H9 (cell line): Measurements from ENCODE around the gene CABLES1. TPM values are rescaled to one million over a fixed set of nuclear protein-coding genes. Genes with fewer than 3 reads are reported as not detected.

Source experiments
- DNase-seq: peaks from one replicate; pipeline ENCODE4 v3.0.0-alpha.2; 2017
- H2AFZ ChIP-seq: one replicate; pipeline ENCODE4 v1.6.1; 2013; ENCODE audit warnings: mild to moderate bottlenecking, low read length, control low read depth, moderate library complexity
- H2AK5ac ChIP-seq: 2 replicates; pipeline ENCODE4 v1.6.1; 2013; ENCODE audit warnings: low read length, control low read depth, mixed read lengths; ENCODE audit not compliant: insufficient read length
- H2BK120ac ChIP-seq: one replicate; pipeline ENCODE4 v1.6.1; 2013; ENCODE audit warnings: low read depth, mild to moderate bottlenecking, low read length, control low read depth, inconsistent platforms; ENCODE audit not compliant: poor library complexity, severe bottlenecking
- H2BK12ac ChIP-seq: 2 replicates; pipeline ENCODE4 v1.6.1; 2013; ENCODE audit warnings: low read length, control low read depth, mixed read lengths, low read depth; ENCODE audit not compliant: insufficient read length
- H2BK15ac ChIP-seq: 2 replicates; pipeline ENCODE4 v1.6.1; 2013; ENCODE audit warnings: low read depth, low read length, control low read depth
- H2BK20ac ChIP-seq: one replicate; pipeline ENCODE4 v1.6.1; 2013; ENCODE audit warnings: low read depth, mild to moderate bottlenecking, low read length, control low read depth, inconsistent platforms; ENCODE audit not compliant: poor library complexity, severe bottlenecking
- H2BK5ac ChIP-seq: 2 replicates; pipeline ENCODE4 v1.6.1; 2013; ENCODE audit warnings: low read length, control low read depth, mixed read lengths; ENCODE audit not compliant: insufficient read length
- H3K14ac ChIP-seq: 2 replicates; pipeline ENCODE4 v1.6.1; 2013; ENCODE audit warnings: low read length, control low read depth; ENCODE audit not compliant: insufficient read depth
- H3K18ac ChIP-seq: 2 replicates; pipeline ENCODE4 v1.6.1; 2013; ENCODE audit warnings: low read depth, mild to moderate bottlenecking, mixed read lengths, low read length, control low read depth; ENCODE audit not compliant: insufficient read length
- H3K23ac ChIP-seq: 2 replicates; pipeline ENCODE4 v1.6.1; 2013; ENCODE audit warnings: low read length, control low read depth, mixed read lengths, low read depth; ENCODE audit not compliant: insufficient read length
- H3K23me2 ChIP-seq: 2 replicates; pipeline ENCODE4 v1.6.1; 2013; ENCODE audit warnings: low read depth, mild to moderate bottlenecking, mixed read lengths, low read length, control low read depth; ENCODE audit not compliant: insufficient read length, poor library complexity, severe bottlenecking
- H3K27ac ChIP-seq: 2 replicates; pipeline ENCODE4 v1.5.1; 2013; ENCODE audit warnings: low read length, control low read depth, mixed read lengths, low read depth; ENCODE audit not compliant: insufficient read length
- H3K27me3 ChIP-seq: 2 replicates; pipeline ENCODE4 v1.6.1; 2013; ENCODE audit warnings: low read length, control low read depth, inconsistent platforms; ENCODE audit not compliant: insufficient read depth
- H3K4ac ChIP-seq: 2 replicates; pipeline ENCODE4 v1.6.1; 2013; ENCODE audit warnings: low read depth, mild to moderate bottlenecking, control low read depth, inconsistent platforms, low read length, moderate library complexity
- H3K4me1 ChIP-seq: 2 replicates; pipeline ENCODE4 v1.6.1; 2013; ENCODE audit warnings: low read length, control low read depth, inconsistent platforms; ENCODE audit not compliant: insufficient read depth
- H3K4me2 ChIP-seq: 2 replicates; pipeline ENCODE4 v1.6.1; 2013; ENCODE audit warnings: low read length, control low read depth, mixed read lengths; ENCODE audit not compliant: insufficient read length, insufficient read depth
- H3K56ac ChIP-seq: 2 replicates; pipeline ENCODE4 v1.6.1; 2013; ENCODE audit warnings: low read depth, mild to moderate bottlenecking, mixed read lengths, low read length, control low read depth; ENCODE audit not compliant: insufficient read length
- H3K79me1 ChIP-seq: 2 replicates; pipeline ENCODE4 v1.6.1; 2013; ENCODE audit warnings: low read depth, mild to moderate bottlenecking, moderate library complexity, low read length, control low read depth, inconsistent platforms; ENCODE audit not compliant: insufficient read depth, poor library complexity, severe bottlenecking
- H3K79me2 ChIP-seq: 2 replicates; pipeline ENCODE4 v1.6.1; 2013; ENCODE audit warnings: low read length, control low read depth, inconsistent platforms; ENCODE audit not compliant: insufficient read depth
- H3K9ac ChIP-seq: 2 replicates; pipeline ENCODE4 v1.6.1; 2013; ENCODE audit warnings: low read length, control low read depth, mixed read lengths; ENCODE audit not compliant: insufficient read length; ENCODE audit errors: extremely low read depth
- H3K9me3 ChIP-seq: one replicate; pipeline ENCODE4 v1.6.1; 2013; ENCODE audit warnings: low read depth, low read length, inconsistent platforms; ENCODE audit not compliant: control insufficient read depth
- H3T11ph ChIP-seq: one replicate; pipeline ENCODE4 v1.6.1; 2013; ENCODE audit warnings: mild to moderate bottlenecking, low read length, control low read depth, inconsistent platforms
- H4K20me1 ChIP-seq: one replicate; pipeline ENCODE4 v1.6.1; 2013; ENCODE audit not compliant: control insufficient read depth, insufficient read length, insufficient read depth
- H4K5ac ChIP-seq: 2 replicates; pipeline ENCODE4 v1.6.1; 2013; ENCODE audit warnings: low read depth, mild to moderate bottlenecking, mixed read lengths, low read length, control low read depth; ENCODE audit not compliant: insufficient read length
- H4K8ac ChIP-seq: replicated peaks from 2 replicates; pipeline ENCODE4 v1.6.1; 2013; ENCODE audit warnings: low read length, control low read depth, mixed read lengths, low read depth; ENCODE audit not compliant: insufficient read length
- H4K91ac ChIP-seq: 2 replicates; pipeline ENCODE4 v1.6.1; 2013; ENCODE audit warnings: low read depth, mild to moderate bottlenecking, moderate library complexity, mixed read lengths, low read length, control low read depth; ENCODE audit not compliant: insufficient read length
- H3K27ac Mint-ChIP-seq, 3 experiments: 2 replicates in 2 of 3; 3 replicates in 1 of 3; pipeline ENCODE4 v1.8.0; 2020 to 2021; ENCODE audit warnings: mixed read lengths in 3 of 3, mild to moderate bottlenecking in 1 of 3, moderate library complexity in 1 of 3
- H3K27me3 Mint-ChIP-seq: 2 replicates; pipeline ENCODE4 v1.8.0; 2021; ENCODE audit warnings: low read depth, mild to moderate bottlenecking, moderate library complexity, mixed read lengths
- H3K36me3 Mint-ChIP-seq, 3 experiments: 2 replicates in 2 of 3; 3 replicates in 1 of 3; pipeline ENCODE4 v1.8.0; 2020 to 2021; ENCODE audit warnings: low read depth in 3 of 3, mixed read lengths in 3 of 3; ENCODE audit not compliant: insufficient read depth in 1 of 3
- H3K4me1 Mint-ChIP-seq, 2 experiments: 2 replicates each; pipeline ENCODE4 v1.8.0; 2020; ENCODE audit warnings: mixed read lengths in 2 of 2
- H3K4me3 Mint-ChIP-seq, 2 experiments: 2 replicates in 1 of 2; 3 replicates in 1 of 2; pipeline ENCODE4 v1.8.0; 2020 to 2021; ENCODE audit warnings: mild to moderate bottlenecking in 2 of 2, mixed read lengths in 2 of 2, moderate library complexity in 1 of 2
- H3K9me3 Mint-ChIP-seq, 2 experiments: 2 replicates in 1 of 2; 3 replicates in 1 of 2; pipeline ENCODE4 v1.8.0; 2020; ENCODE audit warnings: mild to moderate bottlenecking in 2 of 2, mixed read lengths in 2 of 2, moderate library complexity in 1 of 2
- CTCF ChIP-seq: fragments of 200-600 bp; sonication (generic); conservative IDR thresholded peaks from 3 replicates; pipeline ENCODE4 v1.8.0; 2021; ENCODE audit warnings: antibody characterized with exemption, mild to moderate bottlenecking
- WGBS: extraction: QIAGEN DNeasy Blood & Tissue Kit; methylation state at CpG from one replicate; pipeline ENCODE4 v1.1.7; 2013; ENCODE audit warnings: missing lambda C conversion rate, low lambda C conversion rate, mixed read lengths; ENCODE audit not compliant: insufficient read length; ENCODE audit errors: extremely low coverage; 5-methylcytosine and 5-hydroxymethylcytosine counted together
- total RNA-seq: library from RNA; stranded (reverse); gene quantifications from 2 replicates; pipeline ENCODE4 v1.2.1, GENCODE V29; 2021

The CABLES1 gene
- total RNA-seq, 1 experiment from 2014 or later, result 27.1 TPM

DNA sequence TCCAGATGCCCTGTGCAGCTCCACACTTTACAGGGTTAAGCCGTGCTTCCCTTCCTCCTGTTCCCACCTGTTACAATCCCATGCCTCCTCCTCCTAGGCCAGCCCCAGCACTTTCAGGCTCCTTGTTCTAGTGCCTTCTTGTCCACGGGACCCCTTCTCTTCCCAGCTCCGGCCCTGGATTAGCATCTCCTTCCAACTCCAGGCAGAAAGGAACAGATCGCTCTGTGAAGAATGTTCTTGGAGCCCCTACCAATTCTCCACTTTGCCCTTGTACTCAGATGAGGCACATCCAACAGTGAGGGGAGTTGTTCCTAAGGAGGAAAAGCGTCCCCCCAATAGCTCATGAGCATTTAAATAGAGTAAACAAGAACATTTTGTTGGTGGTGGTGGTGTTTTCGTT, 72.7 kb downstream of the CABLES1 start:
- Mint-ChIP-seq H3K27me3 (no peaks in the 10 kb centered on the region), H3K4me1 (peaks cover 3 to 12% of the 10 kb centered on the region in 2 experiments; a peak in 3 of 4 replicates), H3K9me3 (no peaks in the 10 kb centered on the region), H3K27ac (peak overlapping the region in 2 of 3 experiments; percentile 12 to 57; a peak in 3 of 7 replicates), H3K4me3 (no peak overlapping the region; a peak in 1 of 5 replicates), H3K36me3 (peaks cover 22 to 55% (median 26%) of the 10 kb centered on the region in 3 experiments)
- H4K91ac ChIP-seq, result no peak overlapping the region
- H3K79me1 ChIP-seq, result no peaks in the 10 kb centered on the region
- H3T11ph ChIP-seq, result no peak overlapping the region
- H3K4ac ChIP-seq, result no peak overlapping the region
- TF ChIP-seq CTCF, result no peak
- no peak overlapping the region for H3K14ac ChIP-seq
- H2BK12ac ChIP-seq, result no peak overlapping the region
- H4K8ac ChIP-seq, result no peak overlapping the region
- H4K5ac ChIP-seq, result no peak overlapping the region
- H3K18ac ChIP-seq, result no peak overlapping the region
- no peak overlapping the region for H3K9ac ChIP-seq
- no peak overlapping the region for H2BK15ac ChIP-seq
- no peak overlapping the region for H3K27ac ChIP-seq
- no peak overlapping the region for H3K23ac ChIP-seq
- no peaks in the 10 kb centered on the region for H3K27me3 ChIP-seq
- no peaks in the 10 kb centered on the region for H3K79me2 ChIP-seq
- no CpG with 5 or more reads among the region's 6 CpGs for WGBS
- H2AK5ac ChIP-seq, result no peak overlapping the region
- no peaks in the 10 kb centered on the region for H3K9me3 ChIP-seq
- H4K20me1 ChIP-seq, result no peaks in the 10 kb centered on the region
- no peaks in the 10 kb centered on the region for H3K4me1 ChIP-seq
- no peak overlapping the region for H3K56ac ChIP-seq
- no peak overlapping the region for H2AFZ ChIP-seq
- no peak for DNase-seq
- H2BK120ac ChIP-seq, result no peak overlapping the region
- H3K23me2 ChIP-seq, result no peaks in the 10 kb centered on the region
- no peak overlapping the region for H3K4me2 ChIP-seq
- no peak overlapping the region for H2BK20ac ChIP-seq
- H2BK5ac ChIP-seq, result no peak overlapping the region
